Pancreas (tissue), 10 donors: ENCODE data around the gene MYH13. TPM values are rescaled to one million over a fixed set of nuclear protein-coding genes. Genes with fewer than 3 reads are reported as not detected.

Experiments
- ATAC-seq, 4 donors: fragments of 200-7000 bp; cut with Tn5 transposase; one replicate each; pipeline versions ENCODE4 v1.8.0 to v1.9.1; 2020; ENCODE audit warnings: mild to moderate bottlenecking in 4 of 4, moderate library complexity in 4 of 4
- DNase-seq, 6 donors: peaks; one replicate each; pipeline ENCODE4 v3.0.0-alpha.2; 2020
- FAIRE-seq: peaks from 2 replicates; lab custom pipeline; 2012; peaks lifted over from hg19 to GRCh38; lab: Jason Lieb, UNC
- H3K27ac ChIP-seq, 4 donors: fragments of 200-600 bp; sonication (generic); 1 replicate in 3 of 4; 2 replicates in 1 of 4; pipeline versions ENCODE4 v1.5.0 to v1.8.0; 2020
- H3K27me3 ChIP-seq, 4 donors: fragments of 200-600 bp; one replicate each; pipeline ENCODE4 v1.8.0; 2021
- H3K36me3 ChIP-seq, 3 donors: fragments of 200-600 bp; sonication (generic) in 1 of 3; one replicate each; pipeline versions ENCODE4 v1.5.0 to v1.8.0; 2020 to 2021
- H3K4me1 ChIP-seq, 3 donors: fragments of 200-600 bp; one replicate each; pipeline ENCODE4 v1.8.0; 2021
- H3K4me3 ChIP-seq, 4 donors: fragments of 200-600 bp; sonication (generic) in 2 of 4; one replicate each; pipeline versions ENCODE4 v1.5.0 to v1.8.0; 2020 to 2021
- H3K9me3 ChIP-seq, 4 donors: fragments of 200-600 bp; one replicate each; pipeline ENCODE4 v1.8.0; 2021
- WGBS, 2 donors: extraction: QIAGEN DNeasy Blood & Tissue Kit; methylation state at CpG; one replicate each; pipeline ENCODE4 v1.1.7; 2013; 5-methylcytosine and 5-hydroxymethylcytosine counted together
- intact Hi-C, 3 donors: fragments of 100-400 bp; cut with DNase I; formaldehyde crosslinking; loops; one replicate each; pipeline versions ENCODE4 v1.11.1 to v1.14.2; 2022
- polyA plus RNA-seq, 2 donors: library from polyadenylated mRNA; stranded (reverse); fragments of 200-250 nt; gene quantifications; one replicate each; pipeline ENCODE4 v1.2.3, GENCODE V29; 2013
- total RNA-seq, 6 donors: library from RNA; stranded (reverse); fragmentation: NEBNext Ultra II Directional in 4 of 6; extraction: Animal tissue kit (Norgen Biotek cat#: 25700) in 4 of 6; gene quantifications; one replicate each; pipeline versions ENCODE4 v1.2.1 to v1.2.4, GENCODE V29; 2021 to 2023
- TF ChIP-seq, protein P1 (sequence below), 4 donors: fragments of 200-600 bp; sonication (generic) in 3 of 4; IDR thresholded peaks; one replicate each; pipeline versions ENCODE4 v1.5.0 to v1.8.0; 2021; ENCODE audit warnings: antibody characterized with exemption in 4 of 4
- donor health status: healthy with polysubstance abuse.
- donor health status: DM: no; HTN: no; CAD: no; lungs with moderate emphysema.
- donor health status: DM: no; HTN: no; CAD: no.
- donor health status: control.
- donor health status: control.
- donor health status: Bipolar disorder and iron deficiency.
- donor health status: DM: yes; HTN: yes; CAD: no.
- donor health status: DM: no; HTN: no; CAD: no.
- donor health status: DM: no; HTN: no; CAD: no.
- donor health status: DM: yes; HTN: yes; CAD: no.

Gene MYH13
- total and polyA plus RNA-seq, 8 donors: not detected

DNA sequence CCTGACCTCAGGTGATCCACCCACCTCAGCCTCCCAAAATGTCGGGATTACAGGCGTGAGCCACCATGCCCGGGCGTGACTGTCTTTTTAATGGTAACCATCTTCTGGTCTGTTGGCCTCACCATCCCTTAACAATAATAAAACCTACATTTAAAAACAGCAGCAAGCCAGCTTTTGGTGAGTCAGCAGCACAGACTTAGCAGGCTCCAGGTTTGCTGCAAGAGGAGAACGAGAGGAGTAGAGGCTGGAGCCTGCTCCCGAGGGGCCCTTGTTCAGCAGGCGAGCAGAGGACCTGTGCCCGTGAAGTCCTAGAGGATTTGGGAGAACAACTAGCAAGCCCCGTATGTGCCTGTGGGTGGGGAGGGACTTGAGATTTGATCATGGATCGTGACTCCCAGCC lies 35.7 kb downstream of the MYH13 start:
- DNase-seq (no peak), ATAC-seq (no peak), FAIRE-seq (no peak)
- Histone ChIP-seq H3K4me3 (no peak overlapping the region), H3K27me3 (no peaks in the 10 kb centered on the region), H3K4me1 (no peaks in the 10 kb centered on the region), H3K36me3 (no peaks in the 10 kb centered on the region), H3K9me3 (no peaks in the 10 kb centered on the region), H3K27ac (no peak overlapping the region)
- 52 to 59% methylated on average over 10 of the region's 10 CpGs for whole genome bisulfite sequencing, 2 donors
- intact Hi-C loops: no loop called here
- TF ChIP-seq, protein P1, sequence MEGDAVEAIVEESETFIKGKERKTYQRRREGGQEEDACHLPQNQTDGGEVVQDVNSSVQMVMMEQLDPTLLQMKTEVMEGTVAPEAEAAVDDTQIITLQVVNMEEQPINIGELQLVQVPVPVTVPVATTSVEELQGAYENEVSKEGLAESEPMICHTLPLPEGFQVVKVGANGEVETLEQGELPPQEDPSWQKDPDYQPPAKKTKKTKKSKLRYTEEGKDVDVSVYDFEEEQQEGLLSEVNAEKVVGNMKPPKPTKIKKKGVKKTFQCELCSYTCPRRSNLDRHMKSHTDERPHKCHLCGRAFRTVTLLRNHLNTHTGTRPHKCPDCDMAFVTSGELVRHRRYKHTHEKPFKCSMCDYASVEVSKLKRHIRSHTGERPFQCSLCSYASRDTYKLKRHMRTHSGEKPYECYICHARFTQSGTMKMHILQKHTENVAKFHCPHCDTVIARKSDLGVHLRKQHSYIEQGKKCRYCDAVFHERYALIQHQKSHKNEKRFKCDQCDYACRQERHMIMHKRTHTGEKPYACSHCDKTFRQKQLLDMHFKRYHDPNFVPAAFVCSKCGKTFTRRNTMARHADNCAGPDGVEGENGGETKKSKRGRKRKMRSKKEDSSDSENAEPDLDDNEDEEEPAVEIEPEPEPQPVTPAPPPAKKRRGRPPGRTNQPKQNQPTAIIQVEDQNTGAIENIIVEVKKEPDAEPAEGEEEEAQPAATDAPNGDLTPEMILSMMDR (IDR thresholded peaks at IDR 0.05): no peak

DNA sequence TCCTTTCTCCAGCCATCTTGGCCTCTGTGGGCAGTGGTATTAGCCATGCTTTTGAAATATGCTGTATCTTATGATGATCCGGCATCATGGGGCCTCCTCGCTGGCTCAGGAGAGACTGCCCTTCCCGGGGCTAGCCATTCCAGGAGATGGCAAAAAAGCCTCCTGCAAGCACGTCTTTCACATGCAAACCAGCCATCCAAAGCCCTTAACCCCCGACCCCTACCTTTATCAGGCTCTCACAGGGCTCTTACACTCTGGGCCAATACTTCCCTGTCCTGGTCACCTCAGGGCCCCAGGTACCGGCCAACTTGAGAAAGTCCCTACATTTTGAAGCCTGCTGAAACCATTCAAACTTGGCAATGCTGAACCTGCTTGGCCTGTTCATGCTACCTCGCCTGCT lies 36.4 kb downstream of the MYH13 start:
- Histone ChIP-seq H3K9me3 (no peaks in the 10 kb centered on the region), H3K36me3 (no peaks in the 10 kb centered on the region), H3K27me3 (no peaks in the 10 kb centered on the region), H3K4me1 (no peaks in the 10 kb centered on the region), H3K4me3 (no peak overlapping the region), H3K27ac (no peak overlapping the region)
- TF ChIP-seq, protein P1 (IDR thresholded peaks at IDR 0.05): no peak
- 55 to 69% methylated on average over 7 of the region's 7 CpGs for WGBS, 2 donors
- ATAC-seq: no peak
- FAIRE-seq: no peak
- intact Hi-C loops: no loop called here
- no peak for DNase-seq

DNA sequence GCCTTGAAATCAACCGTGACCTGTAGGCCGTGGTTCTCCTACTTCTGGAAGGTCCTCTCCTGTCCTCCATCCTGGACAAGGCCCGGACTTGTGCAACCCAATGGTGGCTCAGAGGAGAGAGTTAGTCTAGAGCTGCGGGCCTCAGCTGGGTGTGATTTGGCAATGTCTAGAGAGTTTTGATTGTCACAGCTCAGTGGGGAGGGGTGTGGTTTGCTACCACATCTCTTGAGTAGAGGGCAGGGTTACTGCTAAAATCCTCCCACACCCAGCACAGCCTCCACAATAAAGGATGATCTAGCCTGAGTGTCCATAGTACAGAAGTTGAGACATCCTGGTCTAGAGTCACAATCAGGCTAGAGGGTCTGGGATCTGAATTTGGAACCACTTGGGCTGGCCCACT lies 40.3 kb downstream of the MYH13 start:
- FAIRE-seq: no peak
- H3K27me3 ChIP-seq: no peaks in the 10 kb centered on the region
- intact Hi-C loops: no loop called here
- TF ChIP-seq, protein P1 (IDR thresholded peaks at IDR 0.05): no peak
- no peaks in the 10 kb centered on the region for H3K9me3 ChIP-seq
- H3K36me3 ChIP-seq: no peaks in the 10 kb centered on the region
- no peak for DNase-seq
- H3K27ac ChIP-seq: no peak overlapping the region
- 67 to 74% methylated on average over 4 of the region's 4 CpGs for WGBS, 2 donors
- no peaks in the 10 kb centered on the region for H3K4me1 ChIP-seq
- ATAC-seq: no peak
- H3K4me3 ChIP-seq: no peak overlapping the region

DNA sequence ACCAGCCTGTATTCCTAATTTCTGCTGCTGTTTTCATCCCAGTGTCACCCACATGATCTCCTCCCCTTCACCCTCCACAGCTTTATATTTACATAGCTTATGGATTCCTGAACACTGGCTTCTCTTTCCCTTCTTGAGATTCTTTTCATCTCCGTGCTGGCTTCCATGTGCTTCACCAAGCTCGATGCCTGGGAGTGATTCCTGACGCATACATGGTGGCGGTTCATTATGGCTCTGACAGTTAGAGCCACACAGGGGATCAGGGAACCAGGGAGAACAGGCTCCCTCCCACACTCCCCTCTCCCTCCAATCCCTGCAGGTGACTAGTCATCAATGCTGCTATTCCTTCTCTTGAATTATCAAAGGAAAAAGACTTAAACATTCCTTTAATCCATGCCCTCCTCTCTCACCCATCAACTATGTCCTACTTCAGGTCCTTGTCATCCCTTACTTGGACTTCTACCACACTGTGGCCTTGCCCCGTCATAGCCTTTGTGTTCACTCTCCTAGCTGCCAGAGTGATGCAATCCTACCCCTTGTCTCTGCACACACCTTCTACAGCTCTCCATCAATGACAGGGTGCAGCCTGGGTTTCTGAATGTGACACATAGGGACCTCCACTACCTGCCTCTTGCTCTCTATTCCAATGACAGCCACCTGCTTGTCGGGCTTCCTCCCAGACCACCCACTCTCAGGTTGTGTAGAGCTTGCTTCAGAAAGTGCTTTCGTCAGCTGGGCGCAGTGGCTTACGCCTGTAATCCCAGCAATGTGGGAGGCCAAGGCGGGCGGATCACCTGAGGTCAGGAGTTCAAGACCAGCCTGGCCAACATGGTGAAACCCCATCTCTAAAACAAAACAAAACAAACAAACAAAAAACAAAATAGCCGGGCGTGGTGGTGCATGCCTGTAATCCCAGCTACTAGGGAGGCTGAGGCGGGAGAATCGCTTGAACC lies 43.6 kb downstream of the MYH13 start:
- intact Hi-C loops: loop anchor here in 2 of 3 donors (5.0 to 10.0 kb wide), 2 partner anchors 286 to 288 kb away; no protein-coding TSS in a partner anchor
- H3K9me3 ChIP-seq: no peaks in the 10 kb centered on the region
- no peaks in the 10 kb centered on the region for H3K36me3 ChIP-seq
- TF ChIP-seq, protein P1 (IDR thresholded peaks at IDR 0.05): no peak
- no peaks in the 10 kb centered on the region for H3K4me1 ChIP-seq
- DNase-seq (no peak), ATAC-seq (no peak), FAIRE-seq (no peak)
- no peaks in the 10 kb centered on the region for H3K27me3 ChIP-seq
- H3K4me3 ChIP-seq: no peak overlapping the region
- H3K27ac ChIP-seq: no peak overlapping the region
- WGBS, 2 donors: 53 to 65% methylated on average over 15 of the region's 15 CpGs

GRCh38 chr17:10328206-10328605 lies 44.6 kb downstream of the MYH13 start:
- H3K27me3 ChIP-seq: no peaks in the 10 kb centered on the region
- WGBS, 2 donors: 70 to 78% methylated on average over 7 of the region's 7 CpGs
- TF ChIP-seq, protein P1 (IDR thresholded peaks at IDR 0.05): no peak
- intact Hi-C loops: loop anchor here in 2 of 3 donors (5.0 to 10.0 kb wide), 2 partner anchors 287 to 289 kb away; no protein-coding TSS in a partner anchor
- no peaks in the 10 kb centered on the region for H3K36me3 ChIP-seq
- no peaks in the 10 kb centered on the region for H3K9me3 ChIP-seq
- H3K27ac ChIP-seq: no peak overlapping the region
- H3K4me1 ChIP-seq: no peaks in the 10 kb centered on the region
- no peak for DNase-seq
- FAIRE-seq: no peak
- ATAC-seq: no peak
- no peak overlapping the region for H3K4me3 ChIP-seq
